GM21526 (cell line): ENCODE measurements around the gene MTMR1.

Source experiments
- ATAC-seq: cut with Tn5 transposase; IDR thresholded peaks from one replicate; pipeline ENCODE4 v1.9.1; 2021; ENCODE audit warnings: moderate library complexity; ENCODE audit not compliant: unreplicated experiment, low FRiP score

Gene MTMR1

GRCh38 chrX:150696331-150696730 lies 3.1 kb downstream of the MTMR1 start:
- no peak for ATAC-seq

- ATAC-seq = no peak
Observed at GRCh38 chrX:150696866-150697265, 3.7 kb downstream of the MTMR1 start.

- ATAC-seq = no peak
Observed at GRCh38 chrX:150697641-150698040, 4.4 kb downstream of the MTMR1 start.

GRCh38 chrX:150698981-150699380 lies 5.8 kb downstream of the MTMR1 start:
- no peak for ATAC-seq

GRCh38 chrX:150700107-150700506 lies 6.9 kb downstream of the MTMR1 start:
- ATAC-seq = no peak

GRCh38 chrX:150701377-150701776 lies 8.2 kb downstream of the MTMR1 start:
- ATAC-seq = no peak

- no peak for ATAC-seq
Observed at GRCh38 chrX:150702966-150703694, 9.9 kb downstream of the MTMR1 start.

- no peak for ATAC-seq
Observed at GRCh38 chrX:150703695-150703974, 10.4 kb downstream of the MTMR1 start.

GRCh38 chrX:150704030-150704613 lies 10.9 kb downstream of the MTMR1 start:
- no peak for ATAC-seq

- no peak for ATAC-seq
Observed at GRCh38 chrX:150712619-150713018, 19.4 kb downstream of the MTMR1 start.

- ATAC-seq = no peak
Observed at GRCh38 chrX:150715184-150715583, 22.0 kb downstream of the MTMR1 start.

GRCh38 chrX:150719621-150720020 lies 26.4 kb downstream of the MTMR1 start:
- ATAC-seq = no peak

GRCh38 chrX:150729956-150730355 lies 36.8 kb downstream of the MTMR1 start:
- no peak for ATAC-seq

- ATAC-seq = no peak
Observed at GRCh38 chrX:150730719-150731118, 37.5 kb downstream of the MTMR1 start.

GRCh38 chrX:150731795-150732194 lies 38.6 kb downstream of the MTMR1 start:
- ATAC-seq = no peak

GRCh38 chrX:150736475-150736874 lies 43.3 kb downstream of the MTMR1 start:
- ATAC-seq = no peak

- ATAC-seq = no peak
Observed at GRCh38 chrX:150752124-150752523, 58.9 kb downstream of the MTMR1 start.

- ATAC-seq = no peak
Observed at GRCh38 chrX:150753357-150753756, 60.2 kb downstream of the MTMR1 start.

- no peak for ATAC-seq
Observed at GRCh38 chrX:150753968-150754367, 60.8 kb downstream of the MTMR1 start.

- no peak for ATAC-seq
Observed at GRCh38 chrX:150757371-150757770, 64.2 kb downstream of the MTMR1 start.

- no peak for ATAC-seq
Observed at GRCh38 chrX:150759568-150760416, 66.6 kb downstream of the MTMR1 start.
